ENCODE measurements around the gene ITPRID2. TPM values are rescaled to one million over a fixed set of nuclear protein-coding genes. Genes with fewer than 3 reads are reported as not detected.

Gene ITPRID2
- total RNA-seq, 2 experiments from 2014 or later = 42.5 to 50.8 TPM

- ATAC-seq = no peak
- H3K27ac Mint-ChIP-seq = no peak overlapping the region
- no peaks in the 10 kb centered on the region for H3K27me3 Mint-ChIP-seq
- no peak for DNase-seq
- H3K4me3 Mint-ChIP-seq = no peak overlapping the region
- H3K9me3 Mint-ChIP-seq = no peaks in the 10 kb centered on the region
- POLR2A ChIA-PET = no interaction called here
- TF ChIP-seq CTCF (IDR thresholded peaks at IDR 0.05) = no peak
- intact Hi-C loops (cut with micrococcal nuclease) = no loop called here
- H3K36me3 Mint-ChIP-seq (ENCODE audit: low read depth) = peaks cover 32% of the 10 kb centered on the region
- peaks cover 13% of the 10 kb centered on the region for H3K4me1 Mint-ChIP-seq (ENCODE audit: low read depth)
- CTCF ChIA-PET = interaction anchor here (0.9 to 1.1 kb wide), 2 partner anchors 12 to 18 kb away, joined by 3 read pairs; no protein-coding TSS in a partner anchor
Measured at GRCh38 chr2:181910028-181910831, 18.7 kb downstream of the ITPRID2 start.

- ChIA-PET CTCF (no interaction called here), POLR2A (no interaction called here)
- Mint-ChIP-seq H3K27me3 (no peaks in the 10 kb centered on the region), H3K4me1 (ENCODE audit: low read depth) (peaks cover 8% of the 10 kb centered on the region), H3K27ac (no peak overlapping the region), H3K36me3 (ENCODE audit: low read depth) (peaks cover 34% of the 10 kb centered on the region), H3K9me3 (no peaks in the 10 kb centered on the region), H3K4me3 (no peak overlapping the region)
- DNase-seq (no peak), ATAC-seq (no peak)
- no peak for TF ChIP-seq CTCF (IDR thresholded peaks at IDR 0.05)
- intact Hi-C loops (cut with micrococcal nuclease) = no loop called here
Measured at GRCh38 chr2:181911830-181912229, 20.3 kb downstream of the ITPRID2 start.

GRCh38 chr2:181915102-181915501 lies 23.6 kb downstream of the ITPRID2 start:
- CTCF ChIA-PET = no interaction called here
- intact Hi-C loops (cut with micrococcal nuclease) = no loop called here
- H3K4me3 Mint-ChIP-seq = no peak overlapping the region

DNA sequence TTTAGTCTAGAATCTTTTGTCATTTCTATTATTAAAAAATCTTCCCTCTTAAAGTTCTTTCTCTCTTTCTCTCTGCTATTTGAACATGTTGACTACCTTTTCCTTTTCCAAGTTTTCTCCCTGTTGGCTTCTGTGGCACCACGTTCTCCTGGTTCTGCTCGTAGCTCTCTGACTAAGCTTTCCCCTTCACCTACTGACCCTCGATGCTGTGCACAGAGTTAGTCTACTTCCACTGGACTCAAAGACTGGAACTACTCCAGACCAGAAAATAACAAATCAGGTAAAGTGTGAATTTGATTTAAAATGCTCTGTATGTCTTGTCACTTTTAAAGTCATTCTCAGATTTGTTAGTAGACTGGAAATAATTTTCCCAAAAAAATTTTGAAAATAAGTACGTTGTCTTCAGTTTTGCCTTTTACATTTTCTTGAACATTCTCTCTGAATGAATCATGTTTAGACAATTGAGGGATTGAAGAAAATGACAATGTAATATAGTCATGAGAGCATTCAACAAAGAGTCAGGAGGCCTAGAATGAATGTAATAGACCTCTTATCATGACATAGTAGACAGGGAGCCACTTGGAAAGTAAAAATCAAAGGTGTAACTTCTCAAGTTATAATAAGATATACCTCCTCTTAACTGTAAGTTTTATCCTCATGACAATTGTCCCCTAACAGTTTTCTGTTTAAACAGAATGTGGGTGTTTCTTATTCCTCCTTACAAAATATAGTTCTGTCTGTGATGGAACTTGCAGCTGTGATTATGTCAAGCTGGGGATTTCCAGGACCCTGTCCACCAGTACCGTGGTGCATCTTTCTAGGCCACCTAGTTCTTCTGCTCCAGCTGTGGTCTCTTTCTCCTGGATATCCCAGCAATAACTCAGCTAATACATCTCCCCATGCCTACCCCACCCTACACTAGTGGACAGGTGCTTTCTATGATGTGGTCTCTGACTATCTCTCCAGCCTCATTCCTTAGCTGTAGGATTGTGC lies 25.5 kb downstream of the ITPRID2 start:
- H3K4me3 Mint-ChIP-seq = no peak overlapping the region
- ChIA-PET POLR2A (no interaction called here), CTCF (interaction anchor here (0.6 kb wide), 1 partner anchor 37 kb away, joined by 5 read pairs; no protein-coding TSS in a partner anchor)
- ATAC-seq (no peak), DNase-seq (no peak)
- H3K36me3 Mint-ChIP-seq (ENCODE audit: low read depth) = peaks cover 34% of the 10 kb centered on the region
- TF ChIP-seq CTCF (IDR thresholded peaks at IDR 0.05) = no peak
- intact Hi-C loops (cut with micrococcal nuclease) = no loop called here
- H3K27me3 Mint-ChIP-seq = no peaks in the 10 kb centered on the region
- no peaks in the 10 kb centered on the region for H3K9me3 Mint-ChIP-seq
- H3K27ac Mint-ChIP-seq = no peak overlapping the region
- H3K4me1 Mint-ChIP-seq (ENCODE audit: low read depth) = peaks cover 2% of the 10 kb centered on the region

More at GRCh38 chr2:181915102-181915501, 23.6 kb downstream of the ITPRID2 start:
- DNase-seq (no peak), ATAC-seq (no peak)
- no peak for TF ChIP-seq CTCF (IDR thresholded peaks at IDR 0.05)
- H3K4me1 Mint-ChIP-seq (ENCODE audit: low read depth) = peaks cover 2% of the 10 kb centered on the region
- POLR2A ChIA-PET = no interaction called here
- no peak overlapping the region for H3K27ac Mint-ChIP-seq
- H3K36me3 Mint-ChIP-seq (ENCODE audit: low read depth) = peaks cover 35% of the 10 kb centered on the region
- no peaks in the 10 kb centered on the region for H3K9me3 Mint-ChIP-seq
- no peaks in the 10 kb centered on the region for H3K27me3 Mint-ChIP-seq

Measured in activated CD8-positive, alpha-beta T cell treated with anti-CD3 and anti-CD28 coated beads for 36 hours (primary cell).